Measurements from ENCODE around the gene TMEM19. TPM values are rescaled to one million over a fixed set of nuclear protein-coding genes. Genes with fewer than 3 reads are reported as not detected.
"Not testable (repeated sequence)": the region's sequence is repeated elsewhere in the genome, so short reads cannot be mapped to it uniquely, and the experiment has no call there.

Gene TMEM19
- polyA plus RNA-seq, 1 donor from 2014 or later = 98.7 TPM

DNA sequence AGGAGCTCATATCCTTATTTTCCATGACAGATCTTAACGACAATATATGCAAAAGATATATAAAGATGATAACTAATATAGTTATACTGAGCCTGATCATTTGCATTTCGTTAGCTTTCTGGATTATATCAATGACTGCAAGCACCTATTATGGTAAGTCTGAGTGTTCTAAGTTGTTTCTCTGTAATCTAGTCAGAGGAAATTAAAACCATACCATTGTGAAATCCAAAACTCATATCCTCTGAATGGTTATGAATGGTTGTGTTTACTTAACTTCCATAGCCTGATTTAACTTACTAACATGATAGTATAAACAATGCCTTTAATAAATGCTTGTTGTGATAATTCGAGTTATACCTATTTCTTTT is 760 bp downstream of the TMEM19 start:
- Mint-ChIP-seq H3K27ac (peak overlapping the region; percentile 88 to 95 (median 92)), H3K4me1 (peaks cover 19 to 34% (median 24%) of the 10 kb centered on the region in 3 donors), H3K27me3 (no peaks in the 10 kb centered on the region), H3K36me3 (no peaks in the 10 kb centered on the region), H3K9me3 (no peaks in the 10 kb centered on the region), H3K4me3 (peak overlapping the region; percentile 92 to 99 (median 98))

GRCh38 chr12:71687172-71687571 is 1.3 kb downstream of the TMEM19 start:
- peak overlapping the region; percentile 81 to 95 (median 88) for H3K27ac Mint-ChIP-seq
- not testable (repeated sequence) for H3K9me3 Mint-ChIP-seq, H3K36me3 Mint-ChIP-seq, H3K27me3 Mint-ChIP-seq
- H3K4me1 Mint-ChIP-seq = peaks cover 23 to 38% (median 29%) of the 10 kb centered on the region in 3 donors
- peak overlapping the region; percentile 92 to 99 (median 98) for H3K4me3 Mint-ChIP-seq

DNA sequence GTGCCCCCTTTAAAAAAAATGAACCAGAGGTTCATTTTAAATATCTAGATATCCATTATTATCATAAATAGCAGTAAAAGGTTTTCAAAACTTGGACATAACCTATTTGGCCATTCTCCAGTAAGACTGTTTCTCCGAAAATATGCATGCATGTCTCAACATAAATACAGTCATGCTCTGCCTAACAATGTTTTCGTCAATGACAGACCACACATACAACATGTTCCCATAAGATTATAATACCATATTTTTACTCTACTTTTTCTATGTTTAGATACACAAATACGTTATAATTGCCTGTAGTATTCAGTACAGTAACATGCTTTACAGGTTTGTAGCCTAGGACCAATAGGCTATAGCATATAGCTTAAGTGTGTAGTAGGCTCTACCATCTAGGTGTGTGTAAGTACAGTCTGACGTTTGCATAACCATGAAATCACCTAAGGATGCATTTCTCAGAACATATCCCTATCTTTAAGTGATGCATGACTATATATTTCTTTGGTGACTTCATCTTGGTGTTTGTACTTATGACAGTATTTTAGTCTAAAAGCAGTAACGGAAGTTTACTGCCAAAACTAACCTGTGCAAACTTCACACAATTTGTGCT is 3.2 kb downstream of the TMEM19 start:
- H3K9me3 Mint-ChIP-seq = no peaks in the 10 kb centered on the region

GRCh38 chr12:71691504-71692129 is 5.7 kb downstream of the TMEM19 start:
- H3K27me3 Mint-ChIP-seq = no peaks in the 10 kb centered on the region
- H3K36me3 Mint-ChIP-seq = peaks cover 1% of the 10 kb centered on the region
- H3K4me1 Mint-ChIP-seq = peaks cover 48 to 62% (median 57%) of the 10 kb centered on the region in 3 donors
- H3K9me3 Mint-ChIP-seq = no peaks in the 10 kb centered on the region
- H3K4me3 Mint-ChIP-seq = peak overlapping the region; percentile 3 to 68 (median 34)
- H3K27ac Mint-ChIP-seq = peak overlapping the region; percentile 0 to 33 (median 1)

More for the DNA sequence above, 3.2 kb downstream of the TMEM19 start:
- Mint-ChIP-seq H3K27me3 (no peaks in the 10 kb centered on the region), H3K27ac (peak overlapping the region; percentile 87 to 88 (median 87)), H3K36me3 (no peaks in the 10 kb centered on the region), H3K4me3 (peak overlapping the region; percentile 92 to 99 (median 98)), H3K4me1 (peaks cover 35 to 52% (median 45%) of the 10 kb centered on the region in 3 donors)

DNA sequence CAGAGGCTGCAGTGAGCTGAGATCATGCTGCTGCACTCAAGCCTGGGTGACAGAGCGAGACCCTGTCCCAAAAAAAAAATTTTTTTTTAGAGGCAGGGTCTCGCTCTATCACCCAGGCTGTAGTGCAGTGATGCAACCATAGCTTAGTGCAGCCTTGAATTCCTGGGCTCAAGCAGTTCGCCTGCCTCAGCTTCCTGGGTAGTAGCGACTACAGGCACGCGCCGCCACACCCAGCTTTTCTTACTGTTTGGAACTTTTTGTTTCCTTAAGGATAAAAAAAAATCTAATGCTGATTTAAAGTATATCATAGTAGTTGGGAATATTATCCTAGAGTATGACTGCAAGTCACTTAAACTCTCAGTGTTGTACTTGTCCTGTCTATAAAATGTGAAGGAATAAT is 7.2 kb downstream of the TMEM19 start:
- Mint-ChIP-seq H3K27ac (peak overlapping the region; percentile 78 to 94 (median 79)), H3K9me3 (no peaks in the 10 kb centered on the region), H3K4me3 (peak overlapping the region in 3 of 4 donors; percentile 61 to 90 (median 67)), H3K36me3 (peaks cover 3% of the 10 kb centered on the region), H3K27me3 (no peaks in the 10 kb centered on the region), H3K4me1 (peaks cover 46 to 58% (median 55%) of the 10 kb centered on the region in 3 donors)

DNA sequence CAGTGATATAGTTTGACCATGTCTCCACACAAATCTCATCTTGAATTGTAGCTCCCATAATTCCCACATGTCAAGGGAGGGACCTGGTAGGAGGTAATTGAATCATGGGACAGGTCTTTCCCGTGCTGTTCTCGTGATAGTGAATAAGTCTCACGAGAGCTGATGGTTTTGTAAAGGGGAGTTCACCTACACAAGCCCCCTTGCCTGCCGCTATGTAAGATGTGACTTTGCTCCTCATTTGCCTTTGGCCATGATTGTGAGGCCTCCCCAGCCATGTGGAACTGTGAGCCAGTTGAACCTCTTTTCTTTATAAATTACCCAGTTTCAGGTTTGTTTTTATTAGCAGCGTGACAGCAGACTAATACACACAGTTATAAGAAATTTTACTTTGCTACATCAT is 7.8 kb downstream of the TMEM19 start:
- not testable (repeated sequence) for H3K27me3 Mint-ChIP-seq, H3K36me3 Mint-ChIP-seq, H3K9me3 Mint-ChIP-seq
- H3K4me1 Mint-ChIP-seq = peaks cover 49 to 60% (median 53%) of the 10 kb centered on the region in 3 donors
- H3K27ac Mint-ChIP-seq = peak overlapping the region; percentile 78 to 94 (median 79)
- peak overlapping the region; percentile 30 to 90 (median 64) for H3K4me3 Mint-ChIP-seq

GRCh38 chr12:71694099-71694820 is 8.4 kb downstream of the TMEM19 start:
- H3K4me1 Mint-ChIP-seq = peaks cover 48 to 57% (median 55%) of the 10 kb centered on the region in 3 donors
- no peaks in the 10 kb centered on the region for H3K27me3 Mint-ChIP-seq
- peaks cover 3% of the 10 kb centered on the region for H3K36me3 Mint-ChIP-seq
- peak overlapping the region; percentile 30 to 90 (median 64) for H3K4me3 Mint-ChIP-seq
- no peaks in the 10 kb centered on the region for H3K9me3 Mint-ChIP-seq
- H3K27ac Mint-ChIP-seq = peak overlapping the region; percentile 78 to 94 (median 79)

DNA sequence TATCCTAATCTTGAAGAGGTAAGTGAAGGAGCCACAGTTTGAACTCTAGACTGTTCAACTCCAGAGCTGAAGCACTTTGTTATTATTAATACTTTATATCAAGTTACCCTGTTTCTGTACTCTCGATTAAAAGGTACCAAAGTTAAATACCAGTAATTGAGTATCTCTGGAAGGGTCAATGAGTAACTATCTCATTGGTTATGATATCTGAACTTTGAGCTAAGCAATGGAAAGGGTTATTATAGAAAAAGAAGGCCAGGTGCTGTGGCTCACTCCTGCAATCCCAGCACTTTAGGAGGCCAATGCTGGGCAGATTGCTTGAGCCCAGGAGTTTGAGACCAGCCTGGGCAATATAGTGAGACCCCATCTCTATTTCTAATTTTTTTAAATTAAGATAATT is 9.9 kb downstream of the TMEM19 start:
- Mint-ChIP-seq H3K36me3 (peaks cover 7% of the 10 kb centered on the region), H3K4me3 (no peak overlapping the region), H3K4me1 (peaks cover 41 to 46% (median 43%) of the 10 kb centered on the region in 3 donors), H3K9me3 (no peaks in the 10 kb centered on the region), H3K27ac (no peak overlapping the region), H3K27me3 (no peaks in the 10 kb centered on the region)

GRCh38 chr12:71702181-71702580 is 16.3 kb downstream of the TMEM19 start:
- Mint-ChIP-seq H3K4me1 (peaks cover 4 to 25% (median 7%) of the 10 kb centered on the region in 3 donors), H3K27ac (peak overlapping the region in 1 of 3 donors; percentile 2)
- H3K4me3 Mint-ChIP-seq, H3K9me3 Mint-ChIP-seq, H3K27me3 Mint-ChIP-seq, H3K36me3 Mint-ChIP-seq: not testable (repeated sequence)

- no peaks in the 10 kb centered on the region for H3K27me3 Mint-ChIP-seq
- H3K36me3 Mint-ChIP-seq = peaks cover 12% of the 10 kb centered on the region
- H3K27ac Mint-ChIP-seq = no peak overlapping the region
- H3K4me3 Mint-ChIP-seq = no peak overlapping the region
- peaks cover 6 to 25% (median 9%) of the 10 kb centered on the region in 3 donors for H3K4me1 Mint-ChIP-seq
- H3K9me3 Mint-ChIP-seq = no peaks in the 10 kb centered on the region
Measured at GRCh38 chr12:71702590-71702989, 16.7 kb downstream of the TMEM19 start.

GRCh38 chr12:71703206-71703605 is 17.3 kb downstream of the TMEM19 start:
- Mint-ChIP-seq H3K27ac (peak overlapping the region in 1 of 3 donors; percentile 59), H3K4me1 (peaks cover 10 to 25% (median 13%) of the 10 kb centered on the region in 3 donors), H3K9me3 (no peaks in the 10 kb centered on the region), H3K4me3 (no peak overlapping the region), H3K36me3 (peaks cover 14% of the 10 kb centered on the region), H3K27me3 (no peaks in the 10 kb centered on the region)

GRCh38 chr12:71704920-71705319 is 19.0 kb downstream of the TMEM19 start:
- Mint-ChIP-seq H3K36me3 (peaks cover 13% of the 10 kb centered on the region), H3K27ac (no peak overlapping the region), H3K9me3 (no peaks in the 10 kb centered on the region), H3K27me3 (no peaks in the 10 kb centered on the region), H3K4me3 (no peak overlapping the region), H3K4me1 (peaks cover 10 to 21% (median 17%) of the 10 kb centered on the region in 3 donors)

GRCh38 chr12:71708658-71709057 is 22.8 kb downstream of the TMEM19 start:
- no peak overlapping the region for H3K4me3 Mint-ChIP-seq
- no peak overlapping the region for H3K27ac Mint-ChIP-seq
- no peaks in the 10 kb centered on the region for H3K27me3 Mint-ChIP-seq
- peaks cover 0 to 24% (median 19%) of the 10 kb centered on the region in 3 donors for H3K9me3 Mint-ChIP-seq
- peaks cover 10 to 17% (median 14%) of the 10 kb centered on the region in 3 donors for H3K4me1 Mint-ChIP-seq
- H3K36me3 Mint-ChIP-seq = peaks cover 16% of the 10 kb centered on the region

DNA sequence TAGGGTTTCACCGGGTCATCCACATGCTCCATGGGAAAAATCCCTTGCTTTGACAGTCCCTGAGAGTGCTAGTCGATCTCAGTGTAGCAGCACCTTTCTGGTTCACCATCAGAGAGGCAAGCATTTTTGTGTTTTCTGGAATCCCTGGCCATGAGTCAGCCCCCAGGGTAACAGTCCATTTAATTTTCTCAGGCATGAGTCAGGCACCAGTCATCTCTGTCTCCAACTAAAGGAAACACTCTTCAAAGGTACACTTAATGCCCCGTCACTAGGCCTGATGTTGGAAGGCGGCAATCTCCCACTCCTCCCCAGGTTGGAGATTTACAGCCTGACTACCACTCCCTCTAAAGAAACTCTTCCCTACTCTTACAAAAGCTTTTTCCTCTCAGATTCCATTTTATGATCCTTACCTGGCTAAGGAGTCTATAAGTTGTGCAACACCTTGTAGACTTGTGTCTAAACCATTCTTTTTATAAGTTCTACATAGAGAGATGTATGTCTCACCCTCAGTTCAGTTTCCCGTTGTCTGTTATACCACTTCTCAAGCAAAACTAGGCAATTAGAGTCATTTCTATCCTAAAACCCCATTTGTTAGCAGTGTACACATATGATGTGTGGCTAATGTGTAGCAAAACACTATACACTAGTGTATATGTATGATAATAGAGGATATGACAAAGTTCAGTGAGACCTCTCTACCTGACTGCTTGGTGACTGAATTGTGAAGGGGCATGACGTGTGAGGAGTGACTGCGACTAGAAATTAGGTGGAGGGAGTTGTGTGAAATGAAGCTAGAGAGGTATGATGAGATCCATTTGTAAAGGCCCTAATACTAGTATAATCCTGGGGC is 24.6 kb downstream of the TMEM19 start:
- no peak overlapping the region for H3K27ac Mint-ChIP-seq
- H3K9me3 Mint-ChIP-seq = peaks cover 0 to 29% (median 22%) of the 10 kb centered on the region in 3 donors

More for the DNA sequence above, 24.6 kb downstream of the TMEM19 start:
- Mint-ChIP-seq H3K36me3 (peaks cover 12% of the 10 kb centered on the region), H3K4me1 (peaks cover 6 to 17% (median 10%) of the 10 kb centered on the region in 3 donors), H3K4me3 (peak overlapping the region in 1 of 4 donors; percentile 50), H3K27me3 (no peaks in the 10 kb centered on the region)
